ENCODE measurements around the gene ETNK2. TPM values are rescaled to one million over a fixed set of nuclear protein-coding genes. Genes with fewer than 3 reads are reported as not detected.

The ETNK2 gene
- total and polyA plus RNA-seq, 2 experiments from 2014 or later: 4.2 to 5.0 TPM

GRCh38 chr1:204190212-204191211 lies 38.7 kb upstream of the ETNK2 start:
- no peaks in the 10 kb centered on the region for H3K9me3 ChIP-seq (ENCODE audit: low read depth)
- in situ Hi-C loops (cut with MboI): no loop called here
- H3K27me3 ChIP-seq (replicated peaks; ENCODE audit: insufficient read depth): peaks cover 17% of the 10 kb centered on the region; the same call in 1 of the 2 replicates
- no peak for TF ChIP-seq EZH2 (IDR thresholded peaks at IDR 0.05; ENCODE audit: insufficient read depth, poor library complexity, severe bottlenecking)
- no peak for TF ChIP-seq EZH2phosphoT487 (IDR thresholded peaks at IDR 0.05; ENCODE audit: insufficient read depth, low read depth)
- H3K27ac ChIP-seq: no peak overlapping the region
- no peaks in the 10 kb centered on the region for H3K36me3 ChIP-seq (ENCODE audit: low read depth)
- no peak overlapping the region for H3K4me3 ChIP-seq
- H4K20me1 ChIP-seq (ENCODE audit: insufficient read depth): no peaks in the 10 kb centered on the region
- no peaks in the 10 kb centered on the region for H3K9me2 ChIP-seq (ENCODE audit: insufficient read depth)
- 0 out of 2 replicates have a peak, but pooled peaks cover 3% of the 10 kb centered on the region for H3F3A ChIP-seq (ENCODE audit: insufficient read depth)
- H3K4me1 ChIP-seq (ENCODE audit: insufficient read depth): peaks cover 4% of the 10 kb centered on the region; the same call in 1 of the 2 replicates
- peak overlapping the region; percentile 2 for H3K4me2 ChIP-seq (ENCODE audit: unreplicated experiment)
- H2AFZ ChIP-seq: peak overlapping the region; percentile 48; the same call in 1 of the 2 replicates
- DNase-seq: peak; percentile 74
- H3K9ac ChIP-seq: no peak overlapping the region
- H3K79me2 ChIP-seq (ENCODE audit: insufficient read depth): no peaks in the 10 kb centered on the region
- 24 to 29% methylated on average over 29 to 44 of the region's 44 CpGs for WGBS, 2 experiments (ENCODE audit: low coverage in 1 of 2, low lambda C conversion rate in 2 of 2, missing lambda C conversion rate in 2 of 2)

- no peak for TF ChIP-seq EZH2phosphoT487 (IDR thresholded peaks at IDR 0.05; ENCODE audit: insufficient read depth, low read depth)
- no peak for TF ChIP-seq EZH2 (IDR thresholded peaks at IDR 0.05; ENCODE audit: insufficient read depth, poor library complexity, severe bottlenecking)
- H3F3A ChIP-seq (ENCODE audit: insufficient read depth): no peaks in the 10 kb centered on the region
- no peaks in the 10 kb centered on the region for H3K79me2 ChIP-seq (ENCODE audit: insufficient read depth)
- H2AFZ ChIP-seq: no peak overlapping the region
- H3K4me3 ChIP-seq: no peak overlapping the region
- 75 to 79% methylated on average over 11 of the region's 11 CpGs for WGBS, 2 experiments (ENCODE audit: low coverage in 1 of 2, low lambda C conversion rate in 2 of 2, missing lambda C conversion rate in 2 of 2)
- H3K9ac ChIP-seq: no peak overlapping the region
- H3K4me2 ChIP-seq (ENCODE audit: unreplicated experiment): no peak overlapping the region
- no peak overlapping the region for H3K27ac ChIP-seq
- H3K4me1 ChIP-seq (ENCODE audit: insufficient read depth): peaks cover 4% of the 10 kb centered on the region; the same call in 1 of the 2 replicates
- no peak for DNase-seq
- H3K9me2 ChIP-seq (ENCODE audit: insufficient read depth): no peaks in the 10 kb centered on the region
- H3K9me3 ChIP-seq (ENCODE audit: low read depth): no peaks in the 10 kb centered on the region
- in situ Hi-C loops (cut with MboI): no loop called here
- peaks cover 17% of the 10 kb centered on the region; the same call in 1 of the 2 replicates for H3K27me3 ChIP-seq (replicated peaks; ENCODE audit: insufficient read depth)
- H3K36me3 ChIP-seq (ENCODE audit: low read depth): no peaks in the 10 kb centered on the region
- no peaks in the 10 kb centered on the region for H4K20me1 ChIP-seq (ENCODE audit: insufficient read depth)
Observed at GRCh38 chr1:204188959-204189639, 37.3 kb upstream of the ETNK2 start.

- Histone ChIP-seq H3K27me3 (replicated peaks; ENCODE audit: insufficient read depth) (peaks cover 11% of the 10 kb centered on the region; the same call in 1 of the 2 replicates), H3K27ac (no peak overlapping the region), H3K4me1 (ENCODE audit: insufficient read depth) (peaks cover 4% of the 10 kb centered on the region; the same call in 1 of the 2 replicates), H3K4me2 (ENCODE audit: unreplicated experiment) (no peak overlapping the region), H3K9ac (no peak overlapping the region), H3K9me2 (ENCODE audit: insufficient read depth) (no peaks in the 10 kb centered on the region), H3K79me2 (ENCODE audit: insufficient read depth) (no peaks in the 10 kb centered on the region), H3K4me3 (no peak overlapping the region), H3F3A (ENCODE audit: insufficient read depth) (no peaks in the 10 kb centered on the region), H2AFZ (no peak overlapping the region), H4K20me1 (ENCODE audit: insufficient read depth) (no peaks in the 10 kb centered on the region), H3K9me3 (ENCODE audit: low read depth) (no peaks in the 10 kb centered on the region), H3K36me3 (ENCODE audit: low read depth) (no peaks in the 10 kb centered on the region)
- in situ Hi-C loops (cut with MboI): no loop called here
- WGBS, 2 experiments (ENCODE audit: low coverage in 1 of 2, low lambda C conversion rate in 2 of 2, missing lambda C conversion rate in 2 of 2): 93% methylated on average over 10 of the region's 10 CpGs
- DNase-seq: no peak
- no peak for TF ChIP-seq EZH2phosphoT487 (IDR thresholded peaks at IDR 0.05; ENCODE audit: insufficient read depth, low read depth)
- no peak for TF ChIP-seq EZH2 (IDR thresholded peaks at IDR 0.05; ENCODE audit: insufficient read depth, poor library complexity, severe bottlenecking)
Observed at GRCh38 chr1:204186597-204186996, 34.8 kb upstream of the ETNK2 start.

- Histone ChIP-seq H3K4me2 (ENCODE audit: unreplicated experiment) (no peak overlapping the region), H3K9me2 (ENCODE audit: insufficient read depth) (no peaks in the 10 kb centered on the region), H3K9ac (no peak overlapping the region), H3K9me3 (ENCODE audit: low read depth) (no peaks in the 10 kb centered on the region), H3K27me3 (replicated peaks; ENCODE audit: insufficient read depth) (0 out of 2 replicates have a peak, but pooled peaks cover 3% of the 10 kb centered on the region), H3K4me1 (ENCODE audit: insufficient read depth) (no peaks in the 10 kb centered on the region), H3F3A (ENCODE audit: insufficient read depth) (no peaks in the 10 kb centered on the region), H3K4me3 (no peak overlapping the region), H4K20me1 (ENCODE audit: insufficient read depth) (no peaks in the 10 kb centered on the region), H3K27ac (no peak overlapping the region), H3K36me3 (ENCODE audit: low read depth) (no peaks in the 10 kb centered on the region), H3K79me2 (ENCODE audit: insufficient read depth) (no peaks in the 10 kb centered on the region), H2AFZ (no peak overlapping the region)
- in situ Hi-C loops (cut with MboI): no loop called here
- no peak for DNase-seq
- TF ChIP-seq EZH2phosphoT487 (IDR thresholded peaks at IDR 0.05; ENCODE audit: insufficient read depth, low read depth) (no peak), EZH2 (IDR thresholded peaks at IDR 0.05; ENCODE audit: insufficient read depth, poor library complexity, severe bottlenecking) (no peak)
- WGBS, 2 experiments (ENCODE audit: low coverage in 1 of 2, low lambda C conversion rate in 2 of 2, missing lambda C conversion rate in 2 of 2): 24 to 29% methylated on average over 1 of the region's 1 CpG
Observed at GRCh38 chr1:204181116-204181515, 29.3 kb upstream of the ETNK2 start.
